ENCODE measurements around the gene SLC5A9.

The SLC5A9 gene

GRCh38 chr1:48221122-48221521 lies 1.4 kb upstream of the SLC5A9 start:
- DNase-seq, result no peak
- H3K36me3 ChIP-seq, result no peaks in the 10 kb centered on the region
- H3K27me3 ChIP-seq (ENCODE audit: insufficient read depth, low read depth, severe bottlenecking), result no peaks in the 10 kb centered on the region
- TF ChIP-seq CTCF (IDR thresholded peaks at IDR 0.05; ENCODE audit: low read depth, low read length), result no peak
- no peaks in the 10 kb centered on the region for H3K9me3 ChIP-seq (ENCODE audit: severe bottlenecking)
- no peak overlapping the region for H3K27ac ChIP-seq
- no peak overlapping the region for H3K4me3 ChIP-seq (ENCODE audit: low read depth, low read length)

- no peak for TF ChIP-seq CTCF (IDR thresholded peaks at IDR 0.05; ENCODE audit: low read depth, low read length)
- DNase-seq, result no peak
- H3K27me3 ChIP-seq (ENCODE audit: insufficient read depth, low read depth, severe bottlenecking), result no peaks in the 10 kb centered on the region
- H3K36me3 ChIP-seq, result no peaks in the 10 kb centered on the region
- no peak overlapping the region for H3K4me3 ChIP-seq (ENCODE audit: low read depth, low read length)
- H3K9me3 ChIP-seq (ENCODE audit: severe bottlenecking), result no peaks in the 10 kb centered on the region
- no peak overlapping the region for H3K27ac ChIP-seq
These were observed 859 bp upstream of the SLC5A9 start for GRCh38 chr1:48221657-48222056.

- Histone ChIP-seq H3K36me3 (no peaks in the 10 kb centered on the region), H3K9me3 (ENCODE audit: severe bottlenecking) (no peaks in the 10 kb centered on the region), H3K27ac (no peak overlapping the region), H3K27me3 (ENCODE audit: insufficient read depth, low read depth, severe bottlenecking) (no peaks in the 10 kb centered on the region), H3K4me3 (ENCODE audit: low read depth, low read length) (no peak overlapping the region)
- no peak for TF ChIP-seq CTCF (IDR thresholded peaks at IDR 0.05; ENCODE audit: low read depth, low read length)
- no peak for DNase-seq
These were observed 1.1 kb downstream of the SLC5A9 start for GRCh38 chr1:48223366-48224240.

- Histone ChIP-seq H3K36me3 (no peaks in the 10 kb centered on the region), H3K27ac (no peak overlapping the region), H3K9me3 (ENCODE audit: severe bottlenecking) (no peaks in the 10 kb centered on the region), H3K27me3 (ENCODE audit: insufficient read depth, low read depth, severe bottlenecking) (no peaks in the 10 kb centered on the region), H3K4me3 (ENCODE audit: low read depth, low read length) (no peak overlapping the region)
- no peak for DNase-seq
- no peak for TF ChIP-seq CTCF (IDR thresholded peaks at IDR 0.05; ENCODE audit: low read depth, low read length)
These were observed 2.3 kb downstream of the SLC5A9 start for GRCh38 chr1:48224791-48225190.

- Histone ChIP-seq H3K4me3 (ENCODE audit: low read depth, low read length) (no peak overlapping the region), H3K27ac (no peak overlapping the region), H3K27me3 (ENCODE audit: insufficient read depth, low read depth, severe bottlenecking) (no peaks in the 10 kb centered on the region), H3K36me3 (no peaks in the 10 kb centered on the region), H3K9me3 (ENCODE audit: severe bottlenecking) (no peaks in the 10 kb centered on the region)
- no peak for TF ChIP-seq CTCF (IDR thresholded peaks at IDR 0.05; ENCODE audit: low read depth, low read length)
- no peak for DNase-seq
These were observed 3.1 kb downstream of the SLC5A9 start for GRCh38 chr1:48225579-48225978.

All from WERI-Rb-1 (cell line).